Parathyroid adenoma (tissue), 2 donors: Measurements from ENCODE around the gene AKR1B1.

Experiments
- H2AFZ ChIP-seq: fragments of 300-600 bp; sonication (generic); one replicate; pipeline ENCODE4 v1.7.0; 2017; ENCODE audit warnings: antibody characterized with exemption, mild to moderate bottlenecking
- H3K27ac ChIP-seq: fragments of 300-600 bp; sonication (generic); one replicate; pipeline ENCODE4 v1.7.0; 2017
- H3K27me3 ChIP-seq: fragments of 300-600 bp; sonication (generic); one replicate; pipeline ENCODE4 v1.7.0; 2017; ENCODE audit warnings: low read length; ENCODE audit not compliant: control insufficient read depth, insufficient read depth
- H3K36me3 ChIP-seq: fragments of 300-600 bp; sonication (generic); one replicate; pipeline ENCODE4 v1.7.0; 2017; ENCODE audit warnings: low read length; ENCODE audit not compliant: control insufficient read depth, insufficient read depth
- H3K4me1 ChIP-seq: fragments of 300-600 bp; sonication (generic); one replicate; pipeline ENCODE4 v1.7.0; 2017; ENCODE audit warnings: control low read depth
- H3K4me2 ChIP-seq: fragments of 300-600 bp; sonication (generic); one replicate; pipeline ENCODE4 v1.7.0; 2017; ENCODE audit warnings: low read length
- H3K4me3 ChIP-seq: fragments of 300-600 bp; sonication (generic); one replicate; pipeline ENCODE4 v1.7.0; 2017; ENCODE audit warnings: low read depth, low read length
- H3K79me2 ChIP-seq: fragments of 300-600 bp; sonication (generic); one replicate; pipeline ENCODE4 v1.7.0; 2017; ENCODE audit warnings: control low read depth
- H3K9ac ChIP-seq: fragments of 300-600 bp; sonication (generic); one replicate; pipeline ENCODE4 v1.7.0; 2017; ENCODE audit warnings: mild to moderate bottlenecking
- H3K9me3 ChIP-seq: fragments of 300-600 bp; sonication (generic); one replicate; pipeline ENCODE4 v1.7.0; 2017; ENCODE audit warnings: low read length; ENCODE audit not compliant: control insufficient read depth
- CTCF ChIP-seq: fragments of 300-600 bp; sonication (generic); IDR thresholded peaks from one replicate; pipeline ENCODE4 v1.7.0; 2017; ENCODE audit warnings: antibody characterized with exemption, mild to moderate bottlenecking
- donor health status: primary hyperparathyroidism.

AKR1B1 gene

GRCh38 chr7:134458806-134459698 lies at the start of gene AKR1B1:
Gene AKR1B1 (minus strand): TSS chr7:134459100. CDS start chr7:134459062, 38 bp downstream.
- Histone ChIP-seq H3K27ac (peak within 1 kb of the TSS; percentile 48), H3K9ac (peak within 1 kb of the TSS; percentile 30), H3K4me1 (peaks cover 8% of the 10 kb centered on the region), H3K36me3 (no peaks in the 10 kb centered on the region), H3K4me3 (peak within 1 kb of the TSS; percentile 76), H3K9me3 (no peaks in the 10 kb centered on the region), H3K4me2 (peak within 1 kb of the TSS; percentile 82), H3K79me2 (peaks cover 7% of the 10 kb centered on the region), H3K27me3 (no peaks in the 10 kb centered on the region), H2AFZ (peak within 1 kb of the TSS; percentile 90)
- TF ChIP-seq CTCF: peak; percentile 65

- Histone ChIP-seq H3K9me3 (no peaks in the 10 kb centered on the region), H3K36me3 (no peaks in the 10 kb centered on the region), H2AFZ (no peak overlapping the region), H3K4me2 (no peak overlapping the region), H3K79me2 (no peaks in the 10 kb centered on the region), H3K27me3 (no peaks in the 10 kb centered on the region), H3K4me1 (peaks cover 4% of the 10 kb centered on the region), H3K9ac (no peak overlapping the region), H3K4me3 (no peak overlapping the region), H3K27ac (no peak overlapping the region)
- TF ChIP-seq CTCF: no peak
Measured at GRCh38 chr7:134505856-134506255, 47.0 kb upstream of the AKR1B1 start.

GRCh38 chr7:134504660-134505164 lies 45.8 kb upstream of the AKR1B1 start:
- Histone ChIP-seq H3K4me3 (no peak overlapping the region), H3K79me2 (no peaks in the 10 kb centered on the region), H3K4me1 (peaks cover 4% of the 10 kb centered on the region), H3K27me3 (no peaks in the 10 kb centered on the region), H3K9me3 (no peaks in the 10 kb centered on the region), H3K9ac (no peak overlapping the region), H3K27ac (no peak overlapping the region), H3K4me2 (no peak overlapping the region), H3K36me3 (no peaks in the 10 kb centered on the region), H2AFZ (no peak overlapping the region)
- no peak for TF ChIP-seq CTCF

GRCh38 chr7:134502463-134503371 lies 43.8 kb upstream of the AKR1B1 start:
- no peak for TF ChIP-seq CTCF
- no peak overlapping the region for H3K27ac ChIP-seq
- H3K4me2 ChIP-seq: no peak overlapping the region
- no peak overlapping the region for H2AFZ ChIP-seq
- no peaks in the 10 kb centered on the region for H3K9me3 ChIP-seq
- no peak overlapping the region for H3K4me3 ChIP-seq
- H3K36me3 ChIP-seq: no peaks in the 10 kb centered on the region
- H3K9ac ChIP-seq: no peak overlapping the region
- H3K27me3 ChIP-seq: no peaks in the 10 kb centered on the region
- peaks cover 4% of the 10 kb centered on the region for H3K4me1 ChIP-seq
- H3K79me2 ChIP-seq: no peaks in the 10 kb centered on the region
